ENCODE results near the gene PKP4.

DNA sequence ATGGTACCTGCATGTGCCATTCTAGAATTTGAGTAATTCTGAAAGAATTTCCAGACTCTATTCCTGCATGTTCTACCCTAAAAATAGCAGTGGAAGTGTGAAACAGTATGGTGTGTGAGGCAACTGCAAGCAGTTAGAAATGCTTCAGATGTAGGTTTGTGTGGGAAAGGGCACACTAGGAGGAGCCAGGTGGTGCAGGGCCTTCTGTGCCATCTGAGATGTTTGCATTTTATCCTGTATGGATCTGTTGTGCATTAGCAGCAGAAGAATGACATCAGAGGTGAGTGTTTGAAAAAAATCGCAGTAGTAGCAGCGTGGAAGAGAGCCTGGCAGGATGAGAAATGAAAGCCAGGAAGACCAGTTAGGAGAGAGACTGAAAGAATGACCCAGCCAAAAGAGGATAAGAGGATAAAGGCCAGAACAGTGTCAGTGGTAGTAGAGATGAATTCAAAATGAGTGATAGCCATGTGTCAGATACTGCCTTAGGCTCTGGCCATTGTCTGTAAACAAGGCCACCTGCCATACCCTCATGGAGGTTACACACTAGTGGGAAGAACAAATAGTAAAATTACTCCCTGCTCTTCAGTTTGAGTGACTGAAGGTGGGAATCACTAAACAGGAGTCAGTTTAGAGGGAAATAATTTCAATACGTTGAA is 142.2 kb downstream of the PKP4 start:
- TF ChIP-seq, protein P1, sequence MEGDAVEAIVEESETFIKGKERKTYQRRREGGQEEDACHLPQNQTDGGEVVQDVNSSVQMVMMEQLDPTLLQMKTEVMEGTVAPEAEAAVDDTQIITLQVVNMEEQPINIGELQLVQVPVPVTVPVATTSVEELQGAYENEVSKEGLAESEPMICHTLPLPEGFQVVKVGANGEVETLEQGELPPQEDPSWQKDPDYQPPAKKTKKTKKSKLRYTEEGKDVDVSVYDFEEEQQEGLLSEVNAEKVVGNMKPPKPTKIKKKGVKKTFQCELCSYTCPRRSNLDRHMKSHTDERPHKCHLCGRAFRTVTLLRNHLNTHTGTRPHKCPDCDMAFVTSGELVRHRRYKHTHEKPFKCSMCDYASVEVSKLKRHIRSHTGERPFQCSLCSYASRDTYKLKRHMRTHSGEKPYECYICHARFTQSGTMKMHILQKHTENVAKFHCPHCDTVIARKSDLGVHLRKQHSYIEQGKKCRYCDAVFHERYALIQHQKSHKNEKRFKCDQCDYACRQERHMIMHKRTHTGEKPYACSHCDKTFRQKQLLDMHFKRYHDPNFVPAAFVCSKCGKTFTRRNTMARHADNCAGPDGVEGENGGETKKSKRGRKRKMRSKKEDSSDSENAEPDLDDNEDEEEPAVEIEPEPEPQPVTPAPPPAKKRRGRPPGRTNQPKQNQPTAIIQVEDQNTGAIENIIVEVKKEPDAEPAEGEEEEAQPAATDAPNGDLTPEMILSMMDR (IDR thresholded peaks at IDR 0.05): no peak
- TF ChIP-seq POLR2A (IDR thresholded peaks at IDR 0.05): no peak
- TF ChIP-seq POLR2AphosphoS5 (IDR thresholded peaks at IDR 0.05): no peak
